Measurements from ENCODE around the gene CLDN8.

Gene CLDN8

GRCh38 chr21:30216041-30216723, at the start of gene CLDN8:
CLDN8 (minus strand) TSS chr21:30216097; CDS start chr21:30215925, 172 bp downstream.
- DNase-seq (ENCODE audit: low spot score) (no peak), FAIRE-seq (no peak)

GRCh38 chr21:30257773-30258172, 41.9 kb upstream of the CLDN8 start:
- DNase-seq (ENCODE audit: low spot score) = no peak
- no peak for FAIRE-seq

- FAIRE-seq (no peak), DNase-seq (ENCODE audit: low spot score) (no peak)
Measured at GRCh38 chr21:30256100-30256499, 40.2 kb upstream of the CLDN8 start.

DNA sequence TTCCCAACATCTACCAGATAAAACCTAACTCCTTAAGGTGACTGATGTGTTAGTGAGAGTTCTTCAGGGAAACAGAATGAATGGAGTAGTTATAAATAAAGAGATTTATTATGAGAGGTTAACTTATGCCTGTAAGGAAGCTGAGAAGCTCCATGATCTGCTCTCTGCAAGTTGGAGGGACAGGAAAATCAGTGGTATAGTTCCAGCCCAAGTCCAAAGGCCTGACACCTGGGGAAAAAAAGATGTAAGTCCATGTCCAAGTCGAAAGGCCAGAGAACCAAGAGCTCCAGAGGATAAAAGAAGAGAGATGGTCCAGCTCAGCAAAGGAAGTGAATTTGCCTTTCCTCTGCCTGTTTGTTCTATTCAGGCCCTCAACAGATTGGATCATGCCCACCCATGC, 39.8 kb upstream of the CLDN8 start:
- no peak for DNase-seq (ENCODE audit: low spot score)
- no peak for FAIRE-seq

DNA sequence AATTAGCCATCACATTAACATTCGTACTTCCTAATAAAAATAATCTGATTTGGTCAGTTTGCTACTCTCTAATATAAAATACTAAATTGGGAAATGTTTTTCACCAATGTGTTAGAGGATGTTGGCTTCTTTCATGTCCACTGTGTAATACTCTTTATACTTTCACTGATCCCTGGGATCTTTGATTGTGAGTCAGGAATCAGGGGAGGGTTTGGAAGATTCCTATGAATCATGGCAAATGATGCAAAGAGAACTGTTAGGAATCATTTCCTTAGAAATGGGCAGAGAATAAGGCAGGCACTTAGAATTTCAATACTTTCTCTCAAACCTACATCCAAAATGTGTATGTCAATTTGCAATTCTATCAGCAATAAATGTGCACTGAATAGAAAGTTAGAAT, 35.9 kb upstream of the CLDN8 start:
- no peak for DNase-seq (ENCODE audit: low spot score)
- FAIRE-seq = no peak

DNA sequence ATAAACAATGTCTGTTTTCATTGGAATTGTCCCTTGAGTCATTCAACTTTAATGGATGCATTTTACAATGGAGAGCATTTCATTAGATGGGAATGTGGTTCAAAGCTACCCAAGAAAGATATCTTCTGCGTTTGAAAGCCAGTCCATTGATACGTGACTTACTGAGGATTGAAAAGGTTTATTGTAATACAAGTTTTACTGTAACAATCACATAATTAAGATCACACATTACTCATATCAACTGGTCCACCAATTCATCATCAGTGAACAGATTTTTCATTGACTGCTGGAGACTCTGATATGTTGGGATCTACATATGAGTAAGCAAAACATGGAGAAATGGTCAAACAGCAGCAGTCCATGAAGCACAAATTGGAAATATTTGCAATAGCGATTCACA, 34.0 kb upstream of the CLDN8 start:
- DNase-seq (ENCODE audit: low spot score) (no peak), FAIRE-seq (no peak)

DNA sequence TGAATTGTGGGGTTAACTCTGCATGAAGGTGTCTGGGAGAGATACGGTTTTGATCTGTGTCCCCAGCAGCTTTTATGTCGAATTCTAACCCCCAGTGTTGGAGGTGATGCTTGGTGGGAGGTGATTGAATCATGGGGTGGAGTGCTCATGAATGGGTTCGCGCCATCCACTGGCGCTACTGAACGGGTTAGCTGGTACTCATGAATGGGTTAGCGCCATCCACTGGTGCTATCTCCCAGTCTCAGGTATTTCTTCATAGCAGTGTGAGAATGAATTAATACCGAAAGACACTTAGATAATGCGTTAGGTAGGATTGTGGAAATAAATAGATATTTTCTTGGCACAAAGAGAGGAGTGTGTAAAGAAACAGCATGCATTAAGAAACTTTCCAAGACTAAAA, 32.9 kb upstream of the CLDN8 start:
- DNase-seq (ENCODE audit: low spot score) (no peak), FAIRE-seq (no peak)

- no peak for FAIRE-seq
- DNase-seq (ENCODE audit: low spot score) = no peak
Measured at GRCh38 chr21:30245061-30245460, 29.2 kb upstream of the CLDN8 start.

DNA sequence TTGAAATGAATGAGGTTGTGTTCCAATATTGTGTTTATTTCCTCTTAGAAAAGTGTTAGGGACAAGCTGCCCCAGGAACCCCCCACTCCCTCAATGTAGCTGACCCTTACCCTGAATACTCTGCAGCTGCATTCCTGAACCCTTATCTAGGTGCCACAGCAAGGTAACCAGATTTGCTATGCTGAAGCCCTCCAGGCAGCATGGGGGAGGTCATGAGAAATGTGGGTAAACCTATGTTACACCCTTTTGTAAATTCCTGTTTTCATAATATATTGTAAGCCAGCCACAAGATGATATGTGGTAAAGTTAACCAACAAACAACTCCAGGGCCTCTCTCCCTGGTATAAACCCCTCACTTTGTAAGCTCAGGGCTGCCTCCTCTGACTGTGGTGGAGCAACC, 27.8 kb upstream of the CLDN8 start:
- DNase-seq (ENCODE audit: low spot score) = no peak
- FAIRE-seq = no peak

DNA sequence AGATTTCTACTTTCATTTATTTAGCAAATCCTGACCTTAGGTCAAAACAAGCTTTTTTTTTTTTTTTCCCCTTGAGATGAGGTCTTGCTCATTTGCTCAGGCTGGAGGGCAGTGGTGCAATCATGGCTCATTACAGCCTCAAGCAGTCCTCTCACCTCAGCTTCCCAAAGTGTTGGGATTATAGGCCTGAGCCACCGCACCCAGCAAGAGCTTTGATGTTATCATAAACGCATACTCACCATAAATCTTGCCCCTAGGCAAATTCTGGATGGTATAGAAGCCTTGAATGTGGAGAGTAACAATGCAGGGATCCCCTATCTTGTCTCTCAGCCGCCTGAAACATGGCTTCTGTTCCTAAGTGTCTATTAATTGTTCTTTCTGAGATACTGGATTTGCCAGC, 24.8 kb upstream of the CLDN8 start:
- FAIRE-seq (no peak), DNase-seq (ENCODE audit: low spot score) (no peak)

GRCh38 chr21:30238168-30238567, 22.3 kb upstream of the CLDN8 start:
- no peak for FAIRE-seq

GRCh38 chr21:30234643-30235042, 18.7 kb upstream of the CLDN8 start:
- no peak for DNase-seq (ENCODE audit: low spot score)
- no peak for FAIRE-seq

More at GRCh38 chr21:30238168-30238567, 22.3 kb upstream of the CLDN8 start:
- no peak for DNase-seq (ENCODE audit: low spot score)

GRCh38 chr21:30234050-30234449, 18.2 kb upstream of the CLDN8 start:
- no peak for FAIRE-seq

DNA sequence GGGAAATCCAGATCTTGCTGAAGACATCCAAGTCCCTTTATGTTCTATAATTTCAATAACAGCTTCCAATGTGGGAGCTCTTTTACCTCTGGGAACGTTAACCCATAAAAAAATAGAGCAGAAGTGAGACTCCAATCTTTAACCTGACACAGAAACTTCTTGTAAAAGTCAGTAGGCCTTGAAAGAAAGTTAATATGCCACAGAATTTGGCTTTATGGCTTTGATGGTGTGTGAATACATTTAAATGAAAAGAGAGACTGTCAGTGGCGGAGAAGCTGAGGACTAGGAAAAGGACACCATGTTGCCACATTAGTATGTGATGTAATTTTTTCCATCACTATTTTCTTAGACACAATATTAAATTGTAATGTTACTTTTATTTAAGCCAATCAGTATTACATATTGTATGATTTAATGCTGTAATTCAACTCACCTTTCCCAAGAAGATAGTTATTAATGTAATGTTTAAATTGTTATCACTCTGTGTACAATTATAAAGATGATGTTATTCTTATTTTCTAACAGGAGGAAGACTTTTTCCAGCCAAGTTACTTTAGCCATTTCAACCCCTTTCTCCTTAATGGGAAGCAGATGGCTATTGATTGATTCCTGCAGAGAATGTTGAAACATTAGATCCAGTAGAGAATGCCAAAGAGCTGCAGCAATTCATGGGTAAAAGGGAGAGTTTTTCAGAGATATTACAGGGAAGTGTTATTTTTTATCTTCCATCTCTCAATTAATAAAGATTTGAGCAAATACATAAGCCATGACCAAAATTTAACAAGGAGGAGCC, 17.5 kb upstream of the CLDN8 start:
- FAIRE-seq = no peak
- no peak for DNase-seq (ENCODE audit: low spot score)

More at GRCh38 chr21:30234050-30234449, 18.2 kb upstream of the CLDN8 start:
- DNase-seq (ENCODE audit: low spot score) = no peak

GRCh38 chr21:30232011-30232410, 16.1 kb upstream of the CLDN8 start:
- DNase-seq (ENCODE audit: low spot score) (no peak), FAIRE-seq (no peak)

DNA sequence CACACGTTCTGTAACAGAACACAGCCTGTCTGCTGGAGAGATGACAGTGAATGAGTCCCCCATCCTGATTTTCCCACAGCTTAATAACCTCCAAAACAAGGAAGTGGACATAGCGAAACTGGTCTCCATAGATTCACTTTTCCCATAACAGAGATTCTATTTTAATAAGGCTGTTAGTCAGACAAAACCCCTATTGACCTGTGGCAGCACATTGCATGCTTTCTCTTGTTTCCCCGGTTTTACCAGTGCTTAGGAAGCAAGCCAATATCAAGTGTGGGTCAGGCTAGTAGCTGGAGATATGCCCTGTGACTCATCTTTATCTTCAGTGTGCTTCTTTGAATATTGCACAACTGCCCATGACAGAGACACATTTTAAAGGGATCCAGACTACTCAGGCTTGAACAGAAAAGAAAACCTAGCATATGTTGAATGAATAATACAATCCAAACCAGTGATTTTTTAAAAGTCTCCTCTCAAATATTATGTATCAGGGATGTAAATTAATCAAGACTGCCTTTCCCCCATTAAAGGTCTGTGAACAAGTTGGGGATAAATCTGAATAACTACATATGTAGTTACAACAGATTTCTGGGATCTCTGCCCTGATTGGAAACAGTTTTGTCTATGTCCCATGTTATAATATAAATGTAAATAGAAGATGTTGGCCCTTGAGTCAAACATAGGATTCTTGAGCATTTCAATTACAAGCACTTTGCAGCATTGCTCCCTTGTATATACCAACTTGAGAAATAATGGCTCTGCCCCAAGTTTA, 11.9 kb upstream of the CLDN8 start:
- DNase-seq (ENCODE audit: low spot score) = peak; percentile 82
- FAIRE-seq = peak; percentile 87

DNA sequence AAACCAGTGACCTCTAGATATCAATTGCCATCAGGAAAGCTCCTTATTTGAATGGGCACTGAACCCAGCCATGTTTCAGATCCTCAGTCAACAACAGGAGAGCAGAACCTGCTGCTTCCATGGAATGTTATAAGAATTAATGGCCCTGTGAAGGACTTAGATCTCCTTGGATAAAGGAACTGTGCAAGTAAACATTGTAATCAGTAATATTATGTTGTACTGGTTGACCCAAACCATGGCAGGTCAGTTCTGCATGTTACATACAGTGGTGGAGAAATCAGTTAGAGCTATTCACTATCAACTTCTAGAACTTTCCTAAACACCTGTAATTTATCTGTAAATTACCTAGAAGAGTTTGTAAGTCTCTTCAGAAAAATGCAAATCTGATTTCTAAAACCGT, 11.2 kb upstream of the CLDN8 start:
- FAIRE-seq = no peak
- DNase-seq (ENCODE audit: low spot score) = no peak

GRCh38 chr21:30223596-30223995, 7.7 kb upstream of the CLDN8 start:
- FAIRE-seq (no peak), DNase-seq (ENCODE audit: low spot score) (no peak)

GRCh38 chr21:30222724-30223123, 6.8 kb upstream of the CLDN8 start:
- no peak for DNase-seq (ENCODE audit: low spot score)
- no peak for FAIRE-seq

GRCh38 chr21:30211071-30211470, 4.8 kb downstream of the CLDN8 start:
- FAIRE-seq = no peak

GRCh38 chr21:30209601-30210000, 6.3 kb downstream of the CLDN8 start:
- FAIRE-seq = no peak
- no peak for DNase-seq (ENCODE audit: low spot score)

More at GRCh38 chr21:30211071-30211470, 4.8 kb downstream of the CLDN8 start:
- DNase-seq (ENCODE audit: low spot score) = no peak

GRCh38 chr21:30207252-30207579, 8.7 kb downstream of the CLDN8 start:
- FAIRE-seq (no peak), DNase-seq (ENCODE audit: low spot score) (no peak)

Data from RCC 7860 (cell line).